ENCODE results near the gene ESYT2. TPM values are rescaled to one million over a fixed set of nuclear protein-coding genes. Genes with fewer than 3 reads are reported as not detected.
A peak's percentile ranks its signal among the peaks of the same experiment; 100 is the strongest.

The ESYT2 gene
- total and polyA plus RNA-seq, 9 of the 15 experiments (the other 6 are each of a cell fraction or from before 2014, with no cell fraction given), result 5.8 to 86.9 (median 64.7) TPM

GRCh38 chr7:158737064-158737695, 92.1 kb downstream of the ESYT2 start (continued):
- TF ChIP-seq HES1 (IDR thresholded peaks at IDR 0.05; ENCODE audit: low read depth) (no peak), POU5F1 (IDR thresholded peaks at IDR 0.05; ENCODE audit: borderline replicate concordance, low read depth, low read length, partially characterized antibody) (no peak)

- Histone ChIP-seq H3K9me3 (replicated peaks; ENCODE audit: control insufficient read depth, insufficient read depth, low read depth, low read length) (no peaks in the 10 kb centered on the region), H3K9me1 (ENCODE audit: control insufficient read depth, insufficient read depth, low read length) (no peaks in the 10 kb centered on the region), H3K4me1 (replicated peaks in 1 of 2; ENCODE audit: control insufficient read depth in 2 of 2, insufficient read depth in 2 of 2, low read length in 2 of 2) (peaks cover 15 to 16% of the 10 kb centered on the region in 2 experiments; a peak in 4 of 5 replicates), H4K20me1 (replicated peaks; ENCODE audit: control insufficient read depth, insufficient read depth, low read length) (no peaks in the 10 kb centered on the region), H3K79me2 (ENCODE audit: control insufficient read depth, insufficient read depth, low read length) (no peaks in the 10 kb centered on the region), H3K9ac (ENCODE audit: insufficient read depth in 1 of 2, low read depth in 2 of 2, low read length in 2 of 2) (no peak overlapping the region), H3K36me3 (ENCODE audit: control insufficient read depth, insufficient read depth, low read length) (peaks cover 89% of the 10 kb centered on the region), H3K27ac (ENCODE audit: extremely low read depth, low read depth, low read length) (no peak overlapping the region), H3K4me2 (ENCODE audit: insufficient read depth, low read length) (no peak overlapping the region), H2AFZ (ENCODE audit: low read depth, low read length) (no peak overlapping the region), H3K27me3 (ENCODE audit: control insufficient read depth in 2 of 2, insufficient read depth in 2 of 2, low read length in 2 of 2) (no peaks in the 10 kb centered on the region), H3K4me3 (no peak overlapping the region)
- DNase-seq (ENCODE audit: extremely low read depth in 1 of 4, low spot score in 3 of 4) (no peak), ATAC-seq (no peak), FAIRE-seq (no peak)
- BruUV-seq (replicated peaks), result no TSS peak
- TF ChIP-seq RFX5 (IDR thresholded peaks at IDR 0.05; ENCODE audit: low read depth, low read length), result no peak
- TF ChIP-seq ATF4 (CRISPR knock-in tag; IDR thresholded peaks at IDR 0.05), result no peak
- TF ChIP-seq POLR2A (conservative IDR thresholded peaks at IDR 0.05), result 0 out of 2 replicates have a peak, but pooled peaks have one; percentile 38
- peak; percentile 61 for TF ChIP-seq POLR2G (IDR thresholded peaks at IDR 0.05; ENCODE audit: low read depth, low read length)
- no peak for TF ChIP-seq GTF2B (IDR thresholded peaks at IDR 0.05; ENCODE audit: extremely low read depth, insufficient read length)
- TF ChIP-seq POLR2AphosphoS5 (IDR thresholded peaks at IDR 0.05; ENCODE audit: control insufficient read depth, insufficient read depth, low read depth, low read length), result 0 out of 2 replicates have a peak, but pooled peaks have one; percentile 25
- 95% methylated on average over 12 of the region's 12 CpGs for WGBS (ENCODE audit: insufficient coverage, low coverage, missing lambda C conversion rate)
- in situ Hi-C loops (cut with MboI), result no loop called here
- ChIA-PET POLR2A (no interaction called here), CTCF (ENCODE audit: low intra/inter-chr PET ratio) (no interaction called here)
- intact Hi-C loops (cut with micrococcal nuclease), result no loop called here
Measured at GRCh38 chr7:158735935-158736334, 93.4 kb downstream of the ESYT2 start.

All from K562 (cell line).